Activated gamma-delta T cell treated with Interleukin-2 at 50 U/mL for 16 hours (primary cell): ENCODE data around the gene TPD52L1.

Source experiments
- DNase-seq: peaks from one replicate; pipeline ENCODE4 v3.0.0-alpha.2; 2020

Gene TPD52L1

GRCh38 chr6:125246566-125246965 is 93.0 kb downstream of the TPD52L1 start:
- DNase-seq, result no peak

GRCh38 chr6:125248136-125248535 is 94.6 kb downstream of the TPD52L1 start:
- DNase-seq, result no peak

DNA sequence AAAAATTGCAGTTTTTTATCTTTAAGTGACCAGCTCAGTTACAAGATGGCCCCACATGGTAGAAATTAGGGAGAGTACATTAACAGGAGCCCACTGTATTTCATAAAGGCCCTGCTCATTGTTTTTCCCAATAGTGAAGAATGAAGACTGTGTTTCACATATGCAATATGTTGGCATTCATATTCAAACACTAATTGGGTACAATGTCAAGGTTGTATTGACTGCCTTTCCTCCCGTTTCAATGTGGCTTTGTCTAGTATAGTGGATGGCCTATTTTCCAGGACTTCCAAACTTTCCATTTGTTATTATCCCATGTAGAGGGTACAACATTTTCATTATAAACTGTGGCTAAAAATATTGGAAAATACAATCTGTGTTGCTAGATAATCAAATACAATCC is 96.9 kb downstream of the TPD52L1 start:
- no peak for DNase-seq

DNA sequence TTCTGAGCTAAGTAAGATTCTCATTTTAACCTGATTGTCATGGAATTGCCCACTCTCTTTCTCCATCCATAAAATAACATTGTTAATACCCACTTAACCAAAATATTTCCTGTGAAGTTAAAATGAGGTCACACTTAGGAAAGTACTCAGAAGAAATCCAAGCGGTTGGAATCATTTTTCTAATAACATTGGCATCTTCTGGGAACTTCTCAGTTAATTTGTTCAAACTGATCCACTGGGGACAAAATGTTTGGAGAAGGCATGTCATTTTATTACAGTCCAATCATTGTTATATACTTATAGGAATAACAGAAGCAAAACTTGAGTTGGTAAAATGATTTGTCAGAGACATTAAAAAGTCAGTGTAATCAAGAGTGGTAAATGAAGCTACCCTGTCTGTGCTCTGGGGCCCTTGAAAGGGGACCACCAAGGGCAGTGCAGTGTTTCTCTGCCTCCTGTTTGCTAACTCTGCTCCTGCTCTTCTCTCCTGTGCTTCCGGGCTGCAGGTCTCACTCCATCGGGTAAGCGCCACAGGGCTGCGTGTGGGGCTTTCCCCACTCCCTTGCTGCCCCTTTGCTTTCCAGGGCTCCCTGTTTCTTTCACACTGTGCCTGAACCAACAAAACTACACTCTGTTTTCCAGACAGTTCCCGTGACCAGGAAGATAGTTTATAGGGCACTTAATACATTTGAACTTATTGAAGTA is 98.1 kb downstream of the TPD52L1 start:
- no peak for DNase-seq

DNA sequence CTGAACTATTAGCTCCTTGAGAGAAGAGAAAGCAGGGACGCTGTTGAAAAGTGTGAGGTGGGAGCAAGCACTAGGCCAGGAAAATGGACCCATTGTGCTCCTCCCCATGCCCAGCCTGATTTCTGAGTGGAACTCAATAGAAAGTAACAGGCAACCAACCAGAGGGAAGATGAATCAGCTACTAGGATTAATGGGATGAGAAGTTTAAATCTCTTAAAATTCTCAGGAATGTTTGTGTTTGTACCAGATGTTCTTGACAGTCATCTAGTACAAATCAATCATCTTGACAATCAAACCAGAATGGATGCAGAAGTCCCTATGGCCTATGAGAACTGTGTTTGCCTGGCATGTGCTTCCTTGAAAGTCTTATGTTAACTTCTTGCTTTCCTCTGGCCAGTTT is 99.3 kb downstream of the TPD52L1 start:
- DNase-seq, result no peak

DNA sequence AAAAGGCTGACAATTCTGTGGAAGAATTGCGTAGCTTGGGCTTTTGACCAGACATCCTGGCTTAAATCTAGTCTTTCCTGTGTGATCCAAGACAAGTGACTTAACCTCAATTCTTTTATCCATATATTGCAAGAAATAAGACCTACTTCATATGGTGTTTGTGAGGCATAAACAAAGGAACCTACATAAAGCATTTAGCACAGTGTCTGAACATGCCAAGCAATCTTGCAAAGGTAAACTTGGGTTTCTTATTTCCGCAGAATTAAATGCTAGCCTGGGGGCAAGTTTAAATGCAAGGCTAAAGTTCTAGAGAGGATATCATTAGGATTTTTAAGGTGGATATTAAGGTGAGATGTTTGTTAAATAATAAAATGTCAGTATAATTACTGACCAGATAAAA is 100.3 kb downstream of the TPD52L1 start:
- no peak for DNase-seq

DNA sequence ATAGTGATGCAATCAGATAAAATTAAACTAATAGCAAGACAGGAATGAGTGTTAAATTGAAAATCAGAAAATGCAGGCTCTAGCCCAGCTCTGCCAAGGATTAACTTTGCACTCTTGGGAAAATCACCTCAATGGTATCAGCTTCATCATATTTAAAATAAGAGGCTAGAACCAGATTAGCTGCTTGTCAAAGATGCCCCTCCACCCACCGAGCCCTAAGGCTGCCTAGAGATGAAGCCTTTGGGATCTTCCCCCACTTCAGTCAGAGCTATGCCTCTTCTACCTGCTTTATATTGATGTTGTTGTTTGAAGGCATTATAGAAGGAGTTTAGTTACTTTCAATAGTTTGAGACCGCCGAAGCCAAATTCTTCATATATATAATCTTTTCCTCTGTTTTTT is 100.7 kb downstream of the TPD52L1 start:
- DNase-seq, result no peak

DNA sequence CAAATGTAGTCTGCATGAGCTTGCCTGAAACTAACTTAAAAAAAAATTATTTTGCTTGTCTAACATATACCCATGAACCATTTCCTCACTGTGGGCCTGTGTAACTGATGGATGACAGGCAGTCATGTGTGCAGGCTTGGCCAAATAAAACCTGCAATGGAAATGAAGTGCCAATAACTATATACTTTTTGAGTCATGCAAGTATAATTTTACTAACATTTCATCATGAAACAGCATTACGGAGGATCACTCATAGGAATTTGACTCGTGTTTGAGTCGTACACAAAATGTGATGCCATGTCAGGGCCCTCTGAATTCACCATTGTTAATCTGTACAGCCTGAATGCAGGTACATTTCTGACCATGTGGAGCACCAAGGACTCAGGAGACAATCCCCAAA is 101.6 kb downstream of the TPD52L1 start:
- no peak for DNase-seq

GRCh38 chr6:125257351-125257750 is 103.8 kb downstream of the TPD52L1 start:
- DNase-seq, result no peak

- no peak for DNase-seq
Measured at GRCh38 chr6:125258651-125259353, 105.2 kb downstream of the TPD52L1 start.

DNA sequence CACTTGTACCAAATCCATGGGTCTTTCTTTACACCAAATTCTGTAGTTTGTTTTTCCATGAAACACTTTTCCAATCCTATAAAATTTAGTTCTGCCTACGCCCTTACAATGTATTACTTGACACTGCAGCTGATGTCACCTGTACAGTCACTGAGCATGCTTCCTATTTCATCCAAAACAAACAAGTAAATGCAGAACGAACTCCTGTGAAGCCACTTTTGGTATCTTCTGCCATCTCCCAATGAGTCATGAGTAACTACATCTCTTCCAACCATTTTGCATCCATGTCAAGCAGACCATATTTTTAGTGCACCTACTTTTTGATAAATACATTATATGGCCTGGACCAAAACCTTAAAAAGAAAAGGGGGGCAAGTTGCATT is 105.8 kb downstream of the TPD52L1 start:
- DNase-seq, result no peak

DNA sequence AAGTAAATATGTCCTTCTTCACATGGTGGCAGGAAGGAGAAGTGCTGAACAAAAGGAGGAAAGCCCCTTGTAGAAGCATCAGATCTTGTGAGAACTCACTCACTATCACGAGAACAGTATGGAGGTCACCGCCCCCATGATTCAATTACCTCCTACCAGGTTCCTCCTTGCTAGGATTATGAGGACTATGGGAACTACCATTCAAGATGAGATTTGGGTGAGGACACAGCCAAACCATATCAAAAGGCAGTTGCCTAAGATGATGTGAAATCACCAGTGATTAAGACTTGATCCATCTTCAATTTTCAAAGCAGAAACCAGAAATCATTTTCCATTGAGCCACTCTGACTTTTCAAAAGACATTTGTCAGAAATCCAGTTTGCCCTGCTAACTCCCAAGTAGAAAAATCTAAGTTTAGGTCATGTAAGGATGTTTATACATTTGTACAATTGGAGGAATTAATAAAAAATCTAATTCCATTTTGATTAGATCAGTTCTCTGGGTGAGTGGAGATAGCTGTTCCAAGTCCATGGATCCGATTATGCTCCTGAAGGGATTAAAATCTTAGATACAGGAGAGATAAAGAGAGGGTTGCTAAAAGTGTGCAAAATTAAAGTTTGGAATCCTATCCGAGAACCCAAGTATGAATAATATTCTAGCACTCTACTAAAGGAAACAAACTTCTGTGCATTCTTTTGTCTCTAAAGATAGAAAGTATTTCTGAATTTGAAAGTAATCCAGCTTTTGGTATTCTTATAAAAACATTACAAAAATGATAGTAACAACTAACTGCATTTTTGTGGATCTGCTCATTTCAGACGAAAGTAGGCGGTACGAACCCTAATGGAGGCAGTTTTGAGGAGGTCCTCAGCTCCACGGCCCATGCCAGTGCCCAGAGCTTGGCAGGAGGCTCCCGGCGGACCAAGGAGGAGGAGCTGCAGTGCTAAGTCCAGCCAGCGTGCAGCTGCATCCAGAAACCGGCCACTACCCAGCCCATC is 108.7 kb downstream of the TPD52L1 start:
- no peak for DNase-seq

- no peak for DNase-seq
Measured at GRCh38 chr6:125264476-125264875, 110.9 kb downstream of the TPD52L1 start.

- no peak for DNase-seq
Measured at GRCh38 chr6:125267806-125268523, 114.4 kb downstream of the TPD52L1 start.

GRCh38 chr6:125268765-125269164 is 115.2 kb downstream of the TPD52L1 start:
- DNase-seq, result no peak

GRCh38 chr6:125269328-125269985 is 115.9 kb downstream of the TPD52L1 start:
- DNase-seq, result no peak

DNA sequence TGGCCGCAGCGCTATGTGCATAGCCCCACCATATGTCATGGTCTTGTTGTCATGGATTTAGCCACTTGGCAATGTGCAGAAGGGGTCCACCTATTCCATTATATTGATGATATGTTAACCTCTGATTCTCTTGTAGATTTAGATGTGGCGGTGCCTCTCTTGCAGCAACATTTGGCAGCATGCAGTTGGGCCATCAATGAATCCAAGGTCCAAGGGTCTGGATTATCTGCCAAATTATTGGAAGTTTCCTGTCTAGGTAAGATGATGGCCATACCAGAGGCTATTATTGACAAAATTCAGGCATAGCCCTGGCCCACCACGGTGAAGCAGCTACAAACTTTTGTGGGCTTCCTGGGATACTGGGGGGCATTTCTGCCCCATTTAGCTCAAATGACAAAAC is 116.8 kb downstream of the TPD52L1 start:
- DNase-seq, result no peak

- no peak for DNase-seq
Measured at GRCh38 chr6:125271486-125272159, 118.0 kb downstream of the TPD52L1 start.

DNA sequence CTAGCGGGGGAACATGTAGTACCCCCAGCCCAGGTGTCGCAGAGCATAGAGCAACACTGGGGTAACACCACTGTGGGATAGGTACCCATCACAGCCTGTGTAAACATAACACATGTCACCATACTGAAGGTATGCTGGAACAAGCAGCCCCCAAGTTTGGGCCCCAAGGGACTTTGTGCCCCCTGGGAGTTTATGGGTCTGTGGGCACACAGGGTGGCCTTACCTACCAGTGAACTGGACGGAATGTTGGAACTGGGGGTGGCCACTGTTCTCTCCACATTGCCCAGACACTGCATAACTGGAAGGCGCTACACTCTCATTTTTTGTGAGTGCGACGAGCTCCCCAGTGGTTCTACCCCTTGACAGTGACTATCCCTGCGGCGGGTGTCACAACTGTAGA is 119.7 kb downstream of the TPD52L1 start:
- DNase-seq, result no peak

- no peak for DNase-seq
Measured at GRCh38 chr6:125273965-125274364, 120.4 kb downstream of the TPD52L1 start.

DNA sequence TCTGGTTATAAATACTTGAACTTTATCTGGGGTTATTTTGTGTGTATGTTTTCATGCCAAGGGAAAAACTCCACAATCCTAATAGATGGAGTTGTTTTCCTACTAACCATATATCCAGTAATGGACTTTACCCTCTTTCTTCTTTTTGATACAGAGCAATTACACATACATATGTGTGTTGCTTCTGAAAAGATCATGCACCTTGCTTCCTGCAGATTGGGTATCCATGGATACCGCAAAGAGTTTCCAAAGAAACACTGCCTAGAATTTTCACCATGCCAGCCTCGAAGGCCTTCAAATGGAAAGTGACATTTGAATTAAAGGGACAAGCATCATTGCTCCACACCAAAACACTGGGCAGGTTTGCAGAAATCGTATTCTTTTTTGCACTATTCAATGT is 121.4 kb downstream of the TPD52L1 start:
- no peak for DNase-seq

DNA sequence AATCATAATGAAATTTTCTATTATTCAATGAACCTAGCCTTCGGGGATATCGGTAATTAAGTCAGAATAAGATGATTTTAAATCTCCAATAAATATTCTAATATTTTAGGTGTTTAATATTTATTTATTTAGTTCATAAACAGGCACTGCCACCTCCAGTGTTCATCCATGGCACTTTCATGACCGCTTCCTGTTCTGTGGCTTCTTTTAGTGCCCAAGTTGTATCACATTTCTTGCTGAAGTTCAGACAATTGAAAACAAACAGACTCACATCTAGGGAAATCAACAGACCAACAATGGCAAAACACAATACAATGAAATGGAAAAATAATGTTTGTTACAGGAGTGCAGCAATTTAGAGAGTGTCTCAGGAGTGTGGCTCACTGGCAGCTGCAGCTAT is 122.2 kb downstream of the TPD52L1 start:
- DNase-seq, result no peak
